Osteoblast (primary cell): ENCODE data around the gene SPRYD4. TPM values are rescaled to one million over a fixed set of nuclear protein-coding genes. Genes with fewer than 3 reads are reported as not detected.

ENCODE experiments used
- DNase-seq: peaks from one replicate; pipeline ENCODE4 v3.0.0; 2011; ENCODE audit warnings: low spot score, mixed read lengths; ENCODE audit not compliant: insufficient read length; ENCODE audit errors: missing footprints
- H2AFZ ChIP-seq: 2 replicates; pipeline ENCODE4 v1.6.0; 2011; ENCODE audit warnings: mild to moderate bottlenecking, low read length
- H3K27ac ChIP-seq: 2 replicates; pipeline ENCODE4 v1.5.1; 2011; ENCODE audit warnings: mild to moderate bottlenecking, low read depth, low read length, moderate library complexity
- H3K27me3 ChIP-seq: 2 replicates; pipeline ENCODE4 v1.6.0; 2012; ENCODE audit warnings: mild to moderate bottlenecking, control low read depth, inconsistent platforms, low read length, moderate library complexity; ENCODE audit not compliant: insufficient read depth
- H3K36me3 ChIP-seq: 2 replicates; pipeline ENCODE4 v1.5.1; 2011; ENCODE audit warnings: mild to moderate bottlenecking, low read length, control low read depth, moderate library complexity; ENCODE audit not compliant: insufficient read depth
- H3K4me1 ChIP-seq: 2 replicates; pipeline ENCODE4 v1.5.1; 2011; ENCODE audit warnings: mild to moderate bottlenecking, low read length, control low read depth, moderate library complexity; ENCODE audit not compliant: insufficient read depth
- H3K4me2 ChIP-seq: 2 replicates; pipeline ENCODE4 v1.6.0; 2011; ENCODE audit warnings: mild to moderate bottlenecking, low read length; ENCODE audit not compliant: insufficient read depth
- H3K4me3 ChIP-seq: fragments of 200-600 bp; sonication (generic); 3 replicates; pipeline ENCODE4 v1.5.1; 2012; ENCODE audit warnings: mild to moderate bottlenecking, low read length, inconsistent platforms; ENCODE audit not compliant: insufficient read depth
- H3K79me2 ChIP-seq: 2 replicates; pipeline ENCODE4 v1.6.0; 2012; ENCODE audit warnings: mild to moderate bottlenecking, low read length, control low read depth, inconsistent platforms; ENCODE audit not compliant: insufficient read depth
- H3K9me3 ChIP-seq: 2 replicates; pipeline ENCODE4 v1.5.1; 2011; ENCODE audit warnings: low read depth, low read length, control low read depth
- H4K20me1 ChIP-seq: 2 replicates; pipeline ENCODE4 v1.6.0; 2012; ENCODE audit warnings: mild to moderate bottlenecking, low read length, control low read depth; ENCODE audit not compliant: insufficient read depth
- CTCF ChIP-seq: IDR thresholded peaks from 2 replicates; pipeline ENCODE4 v1.5.1; 2011; ENCODE audit warnings: mild to moderate bottlenecking, low read depth, low read length, moderate library complexity; ENCODE audit errors: extremely low read depth
- total RNA-seq: library from RNA; depleted of rRNA; stranded (reverse); fragments of >200 nt; gene quantifications from 2 replicates; pipeline ENCODE4 v1.2.3, GENCODE V29; 2012

SPRYD4 gene
- total RNA-seq = 2.5 and 2.7 TPM in 2 replicates

DNA sequence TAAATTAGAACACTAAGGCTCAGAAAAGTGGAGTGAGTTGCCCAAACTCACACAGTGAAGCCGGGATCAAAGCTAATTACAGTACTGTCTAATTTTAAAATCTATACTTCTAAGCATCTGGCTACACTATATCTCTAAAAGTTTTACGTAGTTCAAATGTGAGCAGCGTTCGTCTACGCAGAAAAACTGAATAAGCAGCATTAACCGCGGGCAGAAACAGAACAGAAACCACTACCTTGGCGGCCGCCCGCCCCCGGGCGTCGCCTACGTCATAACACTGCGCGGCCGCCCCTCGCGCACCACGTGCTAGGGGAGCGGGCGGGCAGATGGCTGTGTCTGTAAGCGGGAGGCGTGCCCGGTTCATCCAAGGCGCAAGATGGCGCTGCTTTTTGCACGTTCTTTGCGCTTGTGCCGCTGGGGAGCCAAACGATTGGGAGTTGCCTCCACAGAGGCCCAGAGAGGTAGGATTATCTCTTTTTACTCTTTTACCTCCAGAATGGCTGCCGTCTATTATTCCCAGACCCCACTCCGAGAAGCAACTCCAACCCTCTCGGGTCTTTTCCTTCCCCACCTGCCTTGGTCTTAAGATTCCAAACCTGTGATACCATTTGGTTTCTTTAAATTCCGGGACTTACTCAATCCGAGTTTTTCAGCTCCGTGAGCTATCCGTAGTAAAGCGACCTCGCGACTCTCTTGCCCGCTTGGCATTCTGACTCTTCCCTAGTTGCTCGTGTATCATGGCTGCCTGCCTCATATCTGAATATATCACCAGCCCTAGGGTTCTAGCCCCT, at the start of gene SPRYD4:
TSS of gene SPRYD4 (plus strand) at position 363 of the 791 bp plus-strand sequence. CDS start at position 377, 14 bp downstream.
- Histone ChIP-seq H3K27ac (peak within 1 kb of the TSS; percentile 93), H2AFZ (peak within 1 kb of the TSS; percentile 96), H3K4me1 (peaks cover 11% of the 10 kb centered on the region), H3K36me3 (peaks cover 6% of the 10 kb centered on the region), H3K4me2 (peak within 1 kb of the TSS; percentile 98), H3K9me3 (no peaks in the 10 kb centered on the region), H3K4me3 (peak within 1 kb of the TSS; percentile 98), H3K27me3 (no peaks in the 10 kb centered on the region), H3K79me2 (peaks cover 34% of the 10 kb centered on the region), H4K20me1 (no peaks in the 10 kb centered on the region)
- TF ChIP-seq CTCF = peak; percentile 30
- peak; percentile 98 for DNase-seq

GRCh38 chr12:56420411-56420810, 48.0 kb upstream of the SPRYD4 start:
- no peak for TF ChIP-seq CTCF
- Histone ChIP-seq H3K4me3 (no peak overlapping the region), H3K9me3 (no peaks in the 10 kb centered on the region), H3K79me2 (no peaks in the 10 kb centered on the region), H3K36me3 (peaks cover 20% of the 10 kb centered on the region), H4K20me1 (no peaks in the 10 kb centered on the region), H3K4me1 (no peaks in the 10 kb centered on the region), H3K4me2 (no peak overlapping the region), H3K27ac (no peak overlapping the region), H2AFZ (no peak overlapping the region), H3K27me3 (no peaks in the 10 kb centered on the region)
- DNase-seq = no peak

DNA sequence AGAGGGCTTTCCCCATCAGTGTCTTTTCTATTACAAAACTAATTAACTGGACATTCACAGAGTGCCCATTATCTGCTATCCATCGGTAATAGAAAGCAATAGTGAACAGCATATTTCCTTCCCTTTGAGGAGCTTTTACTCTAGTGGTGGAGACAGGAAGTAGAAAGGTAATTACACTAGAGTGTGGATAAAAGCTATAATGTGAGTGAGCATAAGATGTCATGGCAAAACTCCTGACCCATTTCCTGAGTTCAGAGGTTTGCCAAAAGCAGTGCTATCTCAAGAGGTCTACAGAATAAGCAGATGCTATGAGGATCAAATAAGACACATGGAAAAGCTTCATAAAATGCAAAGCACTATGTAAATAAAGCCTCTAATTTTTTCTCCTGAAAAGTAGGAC, 43.2 kb upstream of the SPRYD4 start:
- no peak overlapping the region for H3K4me2 ChIP-seq
- no peaks in the 10 kb centered on the region for H3K4me1 ChIP-seq
- TF ChIP-seq CTCF = no peak
- no peaks in the 10 kb centered on the region for H3K27me3 ChIP-seq
- H3K79me2 ChIP-seq = no peaks in the 10 kb centered on the region
- H4K20me1 ChIP-seq = no peaks in the 10 kb centered on the region
- no peak overlapping the region for H3K27ac ChIP-seq
- peaks cover 14% of the 10 kb centered on the region for H3K36me3 ChIP-seq
- no peaks in the 10 kb centered on the region for H3K9me3 ChIP-seq
- H3K4me3 ChIP-seq = no peak overlapping the region
- no peak overlapping the region for H2AFZ ChIP-seq
- DNase-seq = no peak

GRCh38 chr12:56425940-56426438, 42.4 kb upstream of the SPRYD4 start:
- H3K27ac ChIP-seq = no peak overlapping the region
- no peaks in the 10 kb centered on the region for H3K4me1 ChIP-seq
- H4K20me1 ChIP-seq = no peaks in the 10 kb centered on the region
- H3K36me3 ChIP-seq = peaks cover 17% of the 10 kb centered on the region
- H3K79me2 ChIP-seq = no peaks in the 10 kb centered on the region
- TF ChIP-seq CTCF = no peak
- H2AFZ ChIP-seq = no peak overlapping the region
- no peaks in the 10 kb centered on the region for H3K27me3 ChIP-seq
- no peak overlapping the region for H3K4me2 ChIP-seq
- H3K9me3 ChIP-seq = no peaks in the 10 kb centered on the region
- no peak overlapping the region for H3K4me3 ChIP-seq
- DNase-seq = no peak
